ENCODE results near the gene CAPN2. TPM values are rescaled to one million over a fixed set of nuclear protein-coding genes. Genes with fewer than 3 reads are reported as not detected.
A peak's percentile ranks its signal among the peaks of the same experiment; 100 is the strongest.

The CAPN2 gene
- total RNA-seq, 1 donor from 2014 or later, result 253 TPM

DNA sequence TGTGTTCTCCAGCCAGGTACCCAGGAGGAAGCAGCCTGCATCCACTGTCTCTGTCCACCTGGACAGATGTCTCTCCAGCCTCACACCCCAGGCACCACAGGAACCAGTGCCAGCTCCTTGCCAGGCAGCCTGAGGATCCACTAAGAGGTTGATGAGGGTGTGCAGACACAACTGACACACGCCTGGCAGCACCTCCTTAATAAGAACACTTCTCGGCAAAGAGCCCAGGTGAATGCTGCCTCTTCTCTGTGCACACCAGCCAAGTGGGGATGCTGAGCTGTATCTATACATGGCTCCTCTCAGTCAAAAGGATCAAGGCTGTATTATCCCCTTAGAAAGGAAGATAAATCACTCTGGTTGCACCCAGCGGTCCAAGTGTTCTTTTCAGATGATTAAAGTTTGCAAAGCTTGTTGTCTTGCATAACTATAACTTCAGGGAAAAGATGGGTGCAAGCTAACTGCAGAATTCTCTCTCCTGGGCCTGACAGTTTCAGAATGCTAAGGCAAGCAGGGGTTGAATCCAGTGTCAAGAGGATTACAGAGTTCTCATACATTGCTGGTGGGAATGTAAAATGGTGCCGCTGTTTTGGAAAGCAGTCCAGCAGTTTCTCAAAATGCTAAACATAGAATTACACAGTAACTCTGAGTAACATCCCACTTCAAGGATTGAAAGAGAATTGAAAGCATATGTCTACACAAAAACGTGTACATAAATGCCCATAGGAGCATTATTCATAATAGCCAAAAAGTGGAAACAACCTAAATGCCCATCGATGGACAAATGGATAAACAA, 43.1 kb upstream of the CAPN2 start:
- TF ChIP-seq, protein P1, sequence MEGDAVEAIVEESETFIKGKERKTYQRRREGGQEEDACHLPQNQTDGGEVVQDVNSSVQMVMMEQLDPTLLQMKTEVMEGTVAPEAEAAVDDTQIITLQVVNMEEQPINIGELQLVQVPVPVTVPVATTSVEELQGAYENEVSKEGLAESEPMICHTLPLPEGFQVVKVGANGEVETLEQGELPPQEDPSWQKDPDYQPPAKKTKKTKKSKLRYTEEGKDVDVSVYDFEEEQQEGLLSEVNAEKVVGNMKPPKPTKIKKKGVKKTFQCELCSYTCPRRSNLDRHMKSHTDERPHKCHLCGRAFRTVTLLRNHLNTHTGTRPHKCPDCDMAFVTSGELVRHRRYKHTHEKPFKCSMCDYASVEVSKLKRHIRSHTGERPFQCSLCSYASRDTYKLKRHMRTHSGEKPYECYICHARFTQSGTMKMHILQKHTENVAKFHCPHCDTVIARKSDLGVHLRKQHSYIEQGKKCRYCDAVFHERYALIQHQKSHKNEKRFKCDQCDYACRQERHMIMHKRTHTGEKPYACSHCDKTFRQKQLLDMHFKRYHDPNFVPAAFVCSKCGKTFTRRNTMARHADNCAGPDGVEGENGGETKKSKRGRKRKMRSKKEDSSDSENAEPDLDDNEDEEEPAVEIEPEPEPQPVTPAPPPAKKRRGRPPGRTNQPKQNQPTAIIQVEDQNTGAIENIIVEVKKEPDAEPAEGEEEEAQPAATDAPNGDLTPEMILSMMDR (IDR thresholded peaks at IDR 0.05), result no peak
- DNase-seq, result no peak

DNA sequence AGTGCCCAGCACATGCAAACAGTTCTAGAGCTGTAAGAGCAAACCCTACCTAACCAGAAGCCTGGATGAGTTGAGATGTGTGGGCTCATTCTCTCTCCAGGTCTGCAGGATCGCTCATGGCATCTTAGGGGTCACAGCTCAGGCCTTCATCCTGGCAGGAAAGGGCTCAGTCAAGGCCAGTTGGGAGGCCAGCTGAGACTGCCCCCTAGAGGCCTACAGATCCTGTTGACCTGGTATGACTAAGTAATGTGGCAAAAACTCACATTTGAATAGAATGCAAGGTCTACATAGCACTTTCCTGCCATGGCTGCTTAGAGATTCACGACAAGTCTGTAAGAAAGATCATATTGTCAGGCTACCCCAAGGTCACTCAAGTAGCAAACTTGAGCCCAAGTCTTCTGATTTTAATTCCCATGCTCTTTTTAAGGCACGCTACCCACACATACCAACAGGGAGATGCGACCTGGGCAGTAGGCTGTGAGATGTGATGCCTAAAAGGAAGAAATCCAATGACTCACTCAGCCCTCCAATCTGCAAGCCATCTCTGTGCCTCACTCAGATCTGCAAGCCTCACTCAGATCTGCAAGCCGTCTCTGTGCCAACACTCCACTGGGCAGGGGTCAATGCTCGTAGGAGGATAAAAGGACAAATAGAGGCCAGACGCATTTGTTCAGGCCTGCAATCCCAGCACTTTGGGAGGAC, 41.7 kb upstream of the CAPN2 start:
- peak; percentile 64 for ATAC-seq
- intact Hi-C loops (cut with DNase I), result no loop called here

More for the DNA sequence above, 43.1 kb upstream of the CAPN2 start:
- intact Hi-C loops (cut with DNase I), result no loop called here
- Histone ChIP-seq H3K9me3 (no peaks in the 10 kb centered on the region), H3K36me3 (no peaks in the 10 kb centered on the region), H3K4me1 (peaks cover 4% of the 10 kb centered on the region), H3K27me3 (ENCODE audit: low read depth) (no peaks in the 10 kb centered on the region), H3K27ac (no peak overlapping the region), H3K4me3 (no peak overlapping the region)
- no peak for ATAC-seq

DNA sequence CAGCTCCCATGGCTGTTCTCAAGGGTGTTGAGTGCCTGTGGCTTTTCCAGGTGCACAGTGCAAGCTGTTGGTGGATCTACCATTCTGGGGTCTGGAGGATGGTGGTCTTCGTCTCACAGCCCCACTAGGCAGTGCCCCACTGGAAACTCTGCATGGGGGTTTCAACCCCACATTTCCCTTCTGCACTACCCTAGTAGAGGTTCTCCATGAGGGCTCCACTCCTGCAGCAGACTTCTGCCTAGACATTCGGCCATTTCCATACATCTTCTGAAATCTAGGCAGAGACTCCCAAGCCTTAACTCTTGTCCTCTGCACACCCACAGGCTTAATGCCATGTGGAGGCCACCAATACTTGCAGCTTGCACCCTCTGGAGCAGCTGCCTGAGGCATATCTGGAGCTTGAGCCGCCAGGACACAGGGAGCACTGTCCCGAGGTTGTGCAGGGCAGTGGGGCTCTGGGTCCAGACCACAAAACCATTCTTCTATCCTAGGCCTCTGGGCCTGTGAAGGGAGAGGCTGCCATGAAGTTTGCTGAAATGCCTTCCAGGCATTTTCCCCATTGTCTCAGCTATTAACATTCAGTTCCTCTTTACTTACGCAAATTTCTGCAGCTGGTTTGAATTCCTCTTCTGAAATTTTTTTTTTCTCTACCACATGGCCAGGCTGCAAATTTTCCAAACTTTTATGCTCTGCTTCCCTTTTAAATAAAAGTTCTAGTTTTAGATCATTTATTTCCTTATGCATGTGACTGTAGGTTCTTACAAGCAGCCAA, 38.0 kb upstream of the CAPN2 start:
- no peak for DNase-seq
- TF ChIP-seq, protein P1 (IDR thresholded peaks at IDR 0.05), result no peak
- H3K4me3 ChIP-seq, result no peak overlapping the region
- no peaks in the 10 kb centered on the region for H3K4me1 ChIP-seq
- no peaks in the 10 kb centered on the region for H3K36me3 ChIP-seq
- no peaks in the 10 kb centered on the region for H3K27me3 ChIP-seq (ENCODE audit: low read depth)
- no peak overlapping the region for H3K27ac ChIP-seq
- H3K9me3 ChIP-seq, result peaks cover 4% of the 10 kb centered on the region
- no peak for ATAC-seq
- intact Hi-C loops (cut with DNase I), result no loop called here

More for the DNA sequence above, 41.7 kb upstream of the CAPN2 start:
- H3K4me3 ChIP-seq, result no peak overlapping the region
- DNase-seq, result peak; percentile 62
- no peaks in the 10 kb centered on the region for H3K36me3 ChIP-seq
- H3K27me3 ChIP-seq (ENCODE audit: low read depth), result no peaks in the 10 kb centered on the region
- peaks cover 4% of the 10 kb centered on the region for H3K9me3 ChIP-seq
- TF ChIP-seq, protein P1 (IDR thresholded peaks at IDR 0.05), result peak; percentile 52
- H3K4me1 ChIP-seq, result peaks cover 4% of the 10 kb centered on the region
- H3K27ac ChIP-seq, result no peak overlapping the region

DNA sequence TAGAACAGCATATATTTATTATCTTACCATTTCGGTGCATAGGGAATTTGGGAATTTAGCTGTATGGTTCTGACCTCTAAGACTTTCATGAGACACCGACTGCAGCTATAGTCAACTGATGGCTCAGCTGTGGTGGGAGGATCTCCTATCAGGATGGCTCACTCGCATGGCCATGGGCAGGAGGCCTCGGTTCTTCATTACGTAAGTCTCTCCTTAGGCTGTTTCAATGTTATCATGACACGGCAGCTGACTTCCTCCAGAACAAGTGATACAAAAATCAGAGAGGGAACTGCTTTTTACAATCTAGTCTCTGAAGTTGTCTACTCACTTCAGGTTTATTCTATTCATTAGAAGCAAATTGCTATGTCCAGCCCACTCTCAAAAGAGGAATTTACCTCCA, 33.5 kb upstream of the CAPN2 start:
- H3K4me3 ChIP-seq, result no peak overlapping the region
- ATAC-seq, result peak in 1 of 2 donors; percentile 53
- peaks cover 1% of the 10 kb centered on the region for H3K27me3 ChIP-seq (ENCODE audit: low read depth)
- intact Hi-C loops (cut with DNase I), result no loop called here
- H3K4me1 ChIP-seq, result no peaks in the 10 kb centered on the region
- TF ChIP-seq, protein P1 (IDR thresholded peaks at IDR 0.05), result no peak
- H3K27ac ChIP-seq, result no peak overlapping the region
- DNase-seq, result no peak
- H3K9me3 ChIP-seq, result peaks cover 4% of the 10 kb centered on the region
- no peaks in the 10 kb centered on the region for H3K36me3 ChIP-seq

DNA sequence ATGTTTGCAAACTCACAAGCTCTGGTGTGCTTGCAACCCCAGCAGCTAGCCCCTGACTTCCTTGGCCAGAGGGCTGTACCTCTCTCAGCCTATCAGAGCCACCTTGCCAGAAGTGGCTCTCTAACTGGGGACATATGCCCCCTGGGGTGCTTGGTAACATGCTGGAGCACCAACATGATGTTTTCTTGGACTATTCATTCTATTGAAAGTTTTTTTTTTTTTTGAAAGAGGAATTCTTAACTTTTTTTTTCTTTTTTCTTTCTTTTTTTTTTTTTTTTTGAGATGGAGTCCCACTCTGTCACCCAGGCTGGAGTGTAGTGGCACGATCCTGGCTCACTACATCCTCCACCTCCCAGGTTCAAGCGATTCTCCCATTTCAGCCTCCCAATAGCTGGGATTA, 32.2 kb upstream of the CAPN2 start:
- Histone ChIP-seq H3K4me1 (no peaks in the 10 kb centered on the region), H3K27me3 (ENCODE audit: low read depth) (peaks cover 3% of the 10 kb centered on the region), H3K27ac (no peak overlapping the region), H3K36me3 (no peaks in the 10 kb centered on the region), H3K4me3 (no peak overlapping the region), H3K9me3 (no peaks in the 10 kb centered on the region)
- intact Hi-C loops (cut with DNase I), result no loop called here
- ATAC-seq (no peak), DNase-seq (no peak)
- TF ChIP-seq, protein P1 (IDR thresholded peaks at IDR 0.05), result no peak

Data from lower lobe of right lung (tissue), 2 donors.